CMK (cell line): ENCODE results near the gene NBPF19.
"Not testable (repeated sequence)": the region's sequence is repeated elsewhere in the genome, so short reads cannot be mapped to it uniquely, and the experiment has no call there.

Experiments
- DNase-seq: peaks from one replicate; pipeline ENCODE4 v3.0.0-alpha.2; 2010; ENCODE audit warnings: low read depth

NBPF19 gene, protein sequence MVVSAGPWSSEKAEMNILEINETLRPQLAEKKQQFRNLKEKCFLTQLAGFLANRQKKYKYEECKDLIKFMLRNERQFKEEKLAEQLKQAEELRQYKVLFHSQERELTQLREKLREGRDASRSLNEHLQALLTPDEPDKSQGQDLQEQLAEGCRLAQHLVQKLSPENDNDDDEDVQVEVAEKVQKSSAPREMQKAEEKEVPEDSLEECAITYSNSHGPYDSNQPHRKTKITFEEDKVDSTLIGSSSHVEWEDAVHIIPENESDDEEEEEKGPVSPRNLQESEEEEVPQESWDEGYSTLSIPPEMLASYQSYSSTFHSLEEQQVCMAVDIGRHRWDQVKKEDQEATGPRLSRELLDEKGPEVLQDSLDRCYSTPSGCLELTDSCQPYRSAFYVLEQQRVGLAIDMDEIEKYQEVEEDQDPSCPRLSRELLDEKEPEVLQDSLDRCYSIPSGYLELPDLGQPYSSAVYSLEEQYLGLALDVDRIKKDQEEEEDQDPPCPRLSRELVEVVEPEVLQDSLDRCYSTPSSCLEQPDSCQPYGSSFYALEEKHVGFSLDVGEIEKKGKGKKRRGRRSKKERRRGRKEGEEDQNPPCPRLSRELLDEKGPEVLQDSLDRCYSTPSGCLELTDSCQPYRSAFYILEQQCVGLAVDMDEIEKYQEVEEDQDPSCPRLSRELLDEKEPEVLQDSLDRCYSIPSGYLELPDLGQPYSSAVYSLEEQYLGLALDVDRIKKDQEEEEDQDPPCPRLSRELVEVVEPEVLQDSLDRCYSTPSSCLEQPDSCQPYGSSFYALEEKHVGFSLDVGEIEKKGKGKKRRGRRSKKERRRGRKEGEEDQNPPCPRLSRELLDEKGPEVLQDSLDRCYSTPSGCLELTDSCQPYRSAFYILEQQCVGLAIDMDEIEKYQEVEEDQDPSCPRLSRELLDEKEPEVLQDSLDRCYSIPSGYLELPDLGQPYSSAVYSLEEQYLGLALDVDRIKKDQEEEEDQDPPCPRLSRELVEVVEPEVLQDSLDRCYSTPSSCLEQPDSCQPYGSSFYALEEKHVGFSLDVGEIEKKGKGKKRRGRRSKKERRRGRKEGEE (N-terminal part only)

DNA sequence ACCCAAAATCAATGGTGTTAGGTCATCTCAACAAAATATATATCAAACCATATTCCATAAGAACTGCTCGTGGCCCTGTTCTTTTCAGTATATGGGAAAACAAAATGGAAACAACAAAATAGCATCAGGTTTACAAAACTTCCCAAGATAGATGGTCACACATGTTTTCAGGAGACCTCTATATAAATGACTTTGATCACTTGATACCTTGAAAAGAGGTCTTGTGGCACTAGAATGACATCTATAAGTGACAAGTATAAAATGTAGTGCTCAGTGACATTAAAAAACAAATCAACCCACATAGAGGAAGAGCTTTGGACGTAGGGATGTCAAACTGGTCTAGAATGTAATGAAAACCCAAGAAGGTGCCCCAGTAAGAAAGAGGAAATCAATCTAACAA, at the start of gene NBPF19:
TSS of gene NBPF19 (plus strand) at position 301 of the 400 bp plus-strand sequence. CDS start 888 bp downstream, outside the sequence.
- DNase-seq: not testable (repeated sequence)

DNA sequence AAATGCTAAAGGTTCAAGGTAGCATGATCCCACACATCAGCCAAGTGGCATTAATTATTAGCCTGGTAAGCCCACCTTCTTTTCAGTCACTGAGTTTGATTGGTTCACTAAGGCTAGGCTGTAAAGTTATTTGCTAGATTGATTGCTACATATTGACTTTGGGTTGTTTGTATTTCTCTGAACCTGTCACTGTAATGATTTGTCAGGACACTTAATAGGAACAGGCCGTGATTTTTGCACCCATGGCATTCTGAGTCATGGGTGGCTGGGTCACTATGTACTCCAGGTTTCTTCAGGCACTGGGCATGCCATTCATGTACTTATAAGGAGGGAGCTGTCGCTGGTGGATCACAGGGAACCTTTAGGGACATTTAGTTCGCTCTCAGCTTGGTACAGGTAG, 46.5 kb upstream of the NBPF19 start:
- DNase-seq: not testable (repeated sequence)

DNA sequence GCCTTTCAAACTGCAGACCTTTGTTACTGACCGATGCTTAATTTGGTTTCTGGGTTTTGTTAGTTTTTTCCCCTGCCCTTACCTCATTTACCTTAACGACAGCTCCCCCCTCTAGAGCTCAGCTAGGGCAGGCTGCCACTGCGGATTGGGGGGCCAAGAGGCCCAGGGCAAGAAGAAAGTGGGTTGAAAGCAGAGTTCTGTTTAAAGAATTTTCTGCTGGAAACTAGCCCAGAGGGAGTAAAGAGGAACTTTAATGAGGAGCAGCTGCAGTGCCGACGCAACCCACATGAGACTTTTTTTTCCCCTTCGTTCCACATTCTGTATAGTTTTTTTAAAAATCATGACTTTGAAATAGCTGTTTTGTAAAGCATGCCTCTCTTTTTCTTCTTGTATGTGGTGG, 29.4 kb upstream of the NBPF19 start:
- not testable (repeated sequence) for DNase-seq

DNA sequence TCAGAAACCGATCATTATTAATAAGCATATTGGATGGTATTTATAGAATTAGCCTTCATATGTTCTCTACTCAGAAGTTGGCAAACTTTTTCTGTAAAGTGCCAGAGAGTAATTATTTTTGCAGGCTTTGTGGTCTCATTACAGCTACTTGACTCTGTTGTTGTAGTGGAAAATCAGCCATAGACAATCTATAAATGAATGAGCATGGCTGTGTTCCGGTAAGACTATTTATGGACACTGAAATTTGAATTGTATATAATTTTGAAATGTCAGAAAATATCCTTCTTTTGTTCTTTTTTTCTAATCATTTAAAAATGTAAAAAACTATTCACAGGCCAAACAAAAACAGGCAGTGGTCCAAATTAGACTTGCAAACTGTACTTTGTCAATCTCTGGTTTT, 22.6 kb upstream of the NBPF19 start:
- not testable (repeated sequence) for DNase-seq

DNA sequence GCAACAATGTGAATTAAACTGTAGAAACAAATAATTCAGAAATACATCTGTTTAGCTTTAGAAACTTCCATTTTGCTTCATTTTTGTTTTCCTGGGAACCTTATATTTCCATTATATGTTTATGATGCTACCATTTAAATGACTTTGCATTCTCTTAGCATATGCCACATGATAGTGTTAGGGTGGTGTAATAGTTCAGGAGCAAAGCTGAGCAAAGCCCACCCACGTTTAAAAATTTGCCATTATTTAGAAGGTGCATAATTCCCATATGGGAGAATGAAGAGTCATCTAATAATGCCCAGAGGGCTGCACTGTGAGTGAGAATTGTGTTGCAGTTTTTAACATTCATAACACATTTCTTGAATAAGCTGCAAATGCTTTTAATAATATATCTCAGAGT, 22.2 kb upstream of the NBPF19 start:
- not testable (repeated sequence) for DNase-seq

DNA sequence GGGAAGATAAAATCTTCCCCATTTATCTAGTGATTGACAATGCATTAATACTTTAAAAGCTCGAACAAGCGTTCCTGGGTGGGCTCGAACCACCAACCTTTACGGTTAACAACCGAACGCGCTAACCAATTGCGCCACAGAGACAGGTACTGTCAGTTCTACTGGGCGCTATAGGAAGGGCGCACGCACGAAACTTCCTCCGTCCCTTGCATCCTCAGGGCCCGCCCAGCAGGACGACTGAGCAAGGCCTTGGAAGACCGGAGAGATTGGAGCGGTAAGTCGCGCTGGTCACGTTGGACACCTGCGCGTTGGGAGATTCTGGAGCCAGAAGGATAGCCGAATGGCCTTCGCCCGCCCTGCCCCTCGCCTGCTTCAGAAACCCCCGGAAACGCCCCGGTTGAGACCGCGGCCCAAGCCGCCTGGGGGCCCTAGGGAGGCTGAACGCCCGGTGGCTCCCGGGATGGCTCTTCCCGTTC, 83.5 kb downstream of the NBPF19 start:
- not testable (repeated sequence) for DNase-seq

DNA sequence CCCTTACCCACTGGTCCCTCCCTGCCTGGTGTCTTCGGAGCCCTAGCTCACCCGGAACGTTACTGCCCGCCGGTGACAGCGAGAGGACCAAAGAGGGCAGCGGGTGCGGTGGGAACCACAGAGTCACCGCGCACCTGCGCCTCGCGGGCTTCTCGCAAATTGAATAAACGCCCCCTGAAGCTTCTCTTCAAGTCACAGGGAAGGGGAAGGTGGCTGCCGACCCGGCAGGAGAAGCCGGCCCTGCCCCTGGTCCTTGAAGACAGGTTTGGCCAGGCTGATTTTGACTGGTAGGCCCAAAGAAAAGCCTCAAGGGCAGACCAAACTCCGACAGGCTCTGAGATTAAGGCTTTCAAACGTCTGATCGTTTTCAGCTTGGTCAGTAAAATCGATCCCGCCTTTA, 87.0 kb downstream of the NBPF19 start:
- not testable (repeated sequence) for DNase-seq

DNA sequence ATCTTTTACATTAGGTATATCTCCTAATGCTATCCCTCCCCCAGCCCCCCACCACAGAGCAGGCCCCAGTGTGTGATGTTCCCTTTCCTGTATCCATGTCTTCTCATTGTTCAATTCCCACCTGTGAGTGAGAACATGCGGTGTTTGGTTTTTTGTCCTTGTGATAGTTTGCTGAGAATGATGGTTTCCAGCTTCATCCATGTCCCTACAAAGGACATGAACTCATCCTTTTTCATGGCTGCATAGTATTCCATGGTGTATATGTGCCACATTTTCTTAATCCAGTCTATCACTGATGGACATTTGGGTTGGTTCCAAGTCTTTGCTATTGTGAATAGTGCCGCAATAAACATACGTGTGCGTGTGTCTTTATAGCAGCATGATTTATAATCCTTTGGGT, 90.6 kb downstream of the NBPF19 start:
- DNase-seq: not testable (repeated sequence)

DNA sequence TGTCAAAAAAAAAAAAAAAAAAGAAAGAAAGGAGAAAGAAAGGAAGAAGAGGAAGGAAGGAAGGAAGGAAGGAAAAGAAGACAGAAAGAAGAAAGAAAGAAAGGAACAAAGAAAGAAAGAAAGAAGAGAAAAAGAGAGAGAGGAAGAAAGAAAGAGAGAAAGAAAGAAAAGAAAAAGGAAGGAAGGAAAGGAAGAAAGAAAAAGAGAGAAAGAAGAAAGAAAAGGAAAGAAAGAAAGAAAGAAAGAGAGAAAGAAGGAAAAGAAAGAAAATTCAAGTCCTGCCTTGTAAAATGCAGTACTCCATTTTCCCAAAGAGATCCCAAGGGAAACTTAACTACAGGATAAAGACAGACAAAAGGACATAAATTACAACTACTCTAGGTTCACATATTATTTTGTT, 97.9 kb downstream of the NBPF19 start:
- DNase-seq: not testable (repeated sequence)

DNA sequence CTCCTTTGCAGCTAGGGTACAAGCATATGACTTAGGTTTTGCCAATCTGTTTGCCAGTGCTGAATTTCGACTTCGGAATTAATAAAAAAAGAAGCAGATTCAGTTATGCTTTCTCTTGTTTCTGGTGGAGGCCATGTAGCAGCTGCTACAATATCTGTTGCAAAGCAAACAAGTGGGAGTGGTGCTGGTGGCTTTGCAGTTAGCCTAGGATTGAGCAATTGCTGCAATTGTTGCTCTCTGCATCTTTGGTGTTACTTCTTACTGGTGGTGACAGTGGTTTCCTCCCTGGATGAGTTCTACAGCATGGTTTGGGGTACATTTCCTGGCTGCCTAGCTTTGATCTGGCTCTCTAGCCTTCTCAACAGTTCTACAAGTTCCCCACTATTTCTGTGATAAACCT, 110.7 kb downstream of the NBPF19 start:
- not testable (repeated sequence) for DNase-seq
